ENCODE measurements around the gene BTF3L4.

BTF3L4 gene

GRCh38 chr1:52139817-52140540 is 83.9 kb downstream of the BTF3L4 start:
- DNase-seq, result no peak
- Histone ChIP-seq H2AFZ (ENCODE audit: low read length) (no peak overlapping the region), H3K27me3 (replicated peaks; ENCODE audit: insufficient read depth, low read length) (0 out of 2 replicates have a peak, but pooled peaks cover 5% of the 10 kb centered on the region), H3K4me3 (ENCODE audit: low read length) (no peak overlapping the region), H4K20me1 (ENCODE audit: insufficient read depth, low read length) (no peaks in the 10 kb centered on the region), H3K36me3 (replicated peaks; ENCODE audit: insufficient read depth, low read length) (no peaks in the 10 kb centered on the region), H3K9ac (ENCODE audit: low read length) (no peak overlapping the region), H3K79me2 (ENCODE audit: low read length) (peaks cover 8% of the 10 kb centered on the region; the same call in 1 of the 2 replicates), H3K27ac (ENCODE audit: low read length) (no peak overlapping the region), H3K9me2 (replicated peaks; ENCODE audit: insufficient read depth, low read length) (no peaks in the 10 kb centered on the region), H3F3A (ENCODE audit: insufficient read depth, low read length) (no peaks in the 10 kb centered on the region), H3K4me1 (ENCODE audit: low read length) (peaks cover 19% of the 10 kb centered on the region), H3K9me3 (replicated peaks; ENCODE audit: insufficient read depth, low read length) (no peaks in the 10 kb centered on the region), H3K4me2 (ENCODE audit: low read depth, low read length) (peak overlapping the region; percentile 17; the same call in 1 of the 2 replicates)
- TF ChIP-seq EZH2 (optimal IDR thresholded peaks at IDR 0.05; ENCODE audit: low read depth, low read length) (no peak), EZH2phosphoT487 (IDR thresholded peaks at IDR 0.05; ENCODE audit: low read length) (no peak), CTCF (IDR thresholded peaks at IDR 0.05; ENCODE audit: low read length) (no peak)

Measured in MM.1S (cell line).